GM19324 (cell line): ENCODE measurements around the gene MGAT5.
A peak's percentile ranks its signal among the peaks of the same experiment; 100 is the strongest.

Source experiments
- ATAC-seq: cut with Tn5 transposase; IDR thresholded peaks from one replicate; pipeline ENCODE4 v1.9.1; 2021; ENCODE audit warnings: mild to moderate bottlenecking, moderate library complexity; ENCODE audit not compliant: unreplicated experiment, low FRiP score

The MGAT5 gene, protein sequence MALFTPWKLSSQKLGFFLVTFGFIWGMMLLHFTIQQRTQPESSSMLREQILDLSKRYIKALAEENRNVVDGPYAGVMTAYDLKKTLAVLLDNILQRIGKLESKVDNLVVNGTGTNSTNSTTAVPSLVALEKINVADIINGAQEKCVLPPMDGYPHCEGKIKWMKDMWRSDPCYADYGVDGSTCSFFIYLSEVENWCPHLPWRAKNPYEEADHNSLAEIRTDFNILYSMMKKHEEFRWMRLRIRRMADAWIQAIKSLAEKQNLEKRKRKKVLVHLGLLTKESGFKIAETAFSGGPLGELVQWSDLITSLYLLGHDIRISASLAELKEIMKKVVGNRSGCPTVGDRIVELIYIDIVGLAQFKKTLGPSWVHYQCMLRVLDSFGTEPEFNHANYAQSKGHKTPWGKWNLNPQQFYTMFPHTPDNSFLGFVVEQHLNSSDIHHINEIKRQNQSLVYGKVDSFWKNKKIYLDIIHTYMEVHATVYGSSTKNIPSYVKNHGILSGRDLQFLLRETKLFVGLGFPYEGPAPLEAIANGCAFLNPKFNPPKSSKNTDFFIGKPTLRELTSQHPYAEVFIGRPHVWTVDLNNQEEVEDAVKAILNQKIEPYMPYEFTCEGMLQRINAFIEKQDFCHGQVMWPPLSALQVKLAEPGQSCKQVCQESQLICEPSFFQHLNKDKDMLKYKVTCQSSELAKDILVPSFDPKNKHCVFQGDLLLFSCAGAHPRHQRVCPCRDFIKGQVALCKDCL

DNA sequence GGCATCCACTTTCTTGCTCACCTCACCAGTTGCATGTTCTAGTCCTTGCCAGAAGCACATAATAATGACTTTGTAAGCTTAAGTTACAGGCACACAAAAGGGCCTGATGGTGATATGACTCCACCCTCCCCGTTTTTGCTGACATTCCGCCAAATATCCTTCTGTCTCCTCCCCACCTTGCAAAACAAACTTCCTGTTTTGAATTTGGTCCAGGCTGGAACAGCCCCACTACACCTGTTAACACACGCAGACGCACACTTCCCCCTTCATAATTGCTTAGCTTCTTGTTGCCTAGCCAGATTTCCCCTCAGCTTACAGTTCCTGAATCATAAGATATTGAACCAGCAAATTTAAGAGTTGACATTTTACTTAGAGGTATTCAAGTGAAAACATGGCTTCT, at the start of gene MGAT5:
Gene MGAT5, plus strand, starts transcription at position 269 of the 400 bp plus-strand sequence. CDS start 332 bp downstream, outside the sequence.
- no peak for ATAC-seq

DNA sequence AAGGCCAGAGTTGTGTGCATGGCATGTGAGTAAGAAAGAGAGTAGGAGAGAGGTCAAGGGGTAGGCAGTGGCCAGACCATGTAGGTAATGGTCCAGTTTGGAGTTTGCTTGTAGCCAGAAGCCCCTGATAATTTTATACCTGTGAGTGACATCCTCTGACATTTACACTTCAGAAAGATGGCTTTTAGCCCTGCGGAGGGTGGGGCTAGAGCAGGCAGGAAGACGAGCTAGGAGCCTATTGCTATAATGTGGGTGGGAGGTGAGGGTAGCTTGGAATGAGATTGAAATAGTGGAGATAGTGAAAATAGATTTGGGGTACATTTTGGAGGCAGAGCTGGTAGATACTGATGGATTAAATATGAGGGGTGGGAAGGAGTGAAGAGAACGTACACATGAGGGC, 48.8 kb upstream of the MGAT5 start:
- ATAC-seq: no peak

DNA sequence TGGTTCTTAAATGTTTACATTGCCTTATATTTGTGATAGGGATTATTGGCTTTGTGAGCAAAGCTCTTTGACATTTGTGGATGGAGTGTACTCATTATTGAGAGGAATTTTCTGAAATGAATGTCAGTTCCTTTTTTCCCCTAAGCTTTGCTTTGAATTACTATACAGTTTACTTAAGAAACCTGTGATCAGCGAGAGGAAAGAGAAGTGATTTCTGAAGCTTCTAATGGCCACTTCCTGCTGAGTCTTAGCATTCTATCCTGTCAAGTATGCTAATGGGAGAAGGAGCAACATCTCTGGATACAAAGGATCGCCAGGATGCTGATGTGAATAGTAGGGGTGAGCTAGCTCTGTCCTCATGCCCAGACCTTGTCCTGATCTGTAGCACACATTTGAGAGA, 47.8 kb upstream of the MGAT5 start:
- no peak for ATAC-seq

DNA sequence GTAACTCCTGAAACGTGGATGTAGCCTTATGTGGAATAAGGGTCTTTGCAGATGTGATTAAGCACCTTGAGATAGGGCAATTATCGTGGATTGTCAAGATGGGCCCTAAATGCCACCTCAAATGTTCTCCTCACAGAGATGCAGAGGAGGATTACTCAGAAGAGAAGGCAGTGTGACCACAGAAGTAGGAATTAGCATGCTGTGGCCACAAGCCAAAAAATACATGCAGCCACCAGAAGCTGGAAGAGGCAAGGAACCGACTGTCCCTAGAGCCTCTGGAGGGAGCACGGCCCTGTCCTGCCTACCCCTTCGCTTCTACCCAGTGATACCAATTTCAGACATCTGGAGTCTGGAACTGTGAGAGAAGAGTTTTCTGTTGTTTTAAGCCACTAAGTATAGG, 47.3 kb upstream of the MGAT5 start:
- ATAC-seq: no peak

DNA sequence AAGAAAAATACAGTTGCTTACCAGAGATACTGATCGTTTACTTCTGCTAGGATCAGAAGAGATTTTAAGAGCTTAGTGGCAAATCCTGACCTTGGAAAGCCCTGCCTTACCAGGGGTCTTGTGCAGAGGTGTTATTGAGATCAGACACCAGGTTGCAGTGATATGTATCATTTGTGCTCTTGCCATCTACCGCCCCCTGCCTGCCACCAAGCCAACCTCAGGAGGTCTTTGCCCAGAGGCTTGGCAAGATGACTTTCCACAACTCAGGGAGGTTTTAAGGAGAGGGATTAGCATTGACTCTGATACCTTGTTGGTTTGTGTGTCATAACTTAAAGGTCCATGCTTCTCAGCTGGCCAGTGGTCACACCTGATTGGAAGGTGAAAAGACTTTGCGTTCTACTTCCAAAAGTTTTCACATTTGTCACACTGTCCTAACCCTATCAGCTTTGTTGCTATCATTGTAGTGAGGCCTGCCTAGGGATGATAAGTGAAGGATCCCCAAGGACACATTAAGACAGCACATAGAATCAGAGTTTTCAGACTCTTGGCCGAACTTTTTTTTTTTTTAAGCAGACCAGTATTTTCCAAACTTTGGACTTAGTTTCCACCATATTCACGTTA, 46.2 kb upstream of the MGAT5 start:
- peak; percentile 60 for ATAC-seq

DNA sequence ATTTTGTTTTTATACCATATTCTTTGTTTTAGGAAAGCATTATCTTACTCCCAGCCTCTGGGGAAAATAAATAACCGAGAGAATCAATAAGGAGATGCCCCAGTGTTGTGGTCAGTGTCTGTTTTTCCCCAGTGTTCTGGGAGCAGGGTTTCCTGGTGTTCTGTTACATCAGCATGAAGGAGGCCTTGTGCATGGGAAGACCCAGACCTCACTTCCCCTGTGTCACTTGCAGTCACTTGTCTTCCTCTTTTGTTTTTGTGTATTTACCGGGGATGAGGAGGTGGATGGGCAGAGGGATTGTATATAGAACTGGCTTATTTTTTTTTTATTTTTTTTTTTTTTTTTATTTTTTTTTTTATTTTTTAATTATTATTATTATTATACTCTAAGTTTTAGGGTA, 45.0 kb upstream of the MGAT5 start:
- ATAC-seq: no peak

DNA sequence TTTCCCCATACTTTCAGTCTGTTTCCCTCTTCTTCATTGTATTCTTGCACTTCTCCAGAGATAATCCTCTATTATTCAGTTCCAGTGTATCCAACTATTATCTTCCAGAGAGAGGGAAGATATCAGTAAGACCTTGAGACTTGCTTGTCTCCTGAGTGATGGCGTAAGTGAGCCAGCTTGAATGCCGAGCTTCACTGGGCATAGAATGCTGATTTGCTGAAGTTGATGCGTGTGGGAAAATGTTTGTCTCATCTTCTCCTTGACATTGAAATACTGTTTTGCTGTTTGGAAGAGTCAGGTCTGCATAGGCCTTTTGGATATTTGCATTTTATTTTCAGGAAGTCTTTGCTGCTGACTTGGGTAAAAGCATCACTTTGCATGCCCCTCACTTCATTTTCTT, 41.1 kb upstream of the MGAT5 start:
- no peak for ATAC-seq

DNA sequence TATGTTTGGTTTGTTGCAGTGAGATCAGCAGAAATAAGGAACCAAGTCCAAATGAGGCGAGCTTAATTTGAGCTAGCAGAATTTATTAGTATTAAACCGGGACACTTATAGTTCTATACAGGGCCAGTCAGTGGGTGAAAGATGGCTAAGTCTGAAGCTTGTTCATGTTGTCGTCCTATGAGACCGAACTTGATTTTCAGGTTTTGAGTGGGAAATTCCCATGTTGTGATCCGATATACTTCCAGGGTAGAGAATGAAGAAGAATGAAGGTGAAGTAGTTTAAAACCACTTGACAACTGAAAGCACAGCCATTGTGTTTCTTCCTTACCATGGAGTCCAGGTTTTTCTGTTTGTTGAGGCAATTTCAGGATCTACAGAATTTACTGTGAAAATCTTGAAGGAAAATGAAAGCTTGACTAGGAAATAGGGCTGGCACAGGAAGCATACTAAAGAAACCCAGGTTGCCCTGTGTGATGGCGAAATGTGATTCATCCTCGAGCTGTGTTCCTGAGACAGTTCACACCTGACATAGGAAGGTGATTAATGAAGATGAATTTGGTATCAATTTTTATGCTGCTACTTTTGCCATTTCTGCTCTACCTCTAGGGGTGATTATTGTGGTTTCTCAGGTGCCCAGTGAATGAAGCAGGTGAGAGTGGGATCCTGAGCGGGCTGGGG, 37.6 kb upstream of the MGAT5 start:
- ATAC-seq: no peak

DNA sequence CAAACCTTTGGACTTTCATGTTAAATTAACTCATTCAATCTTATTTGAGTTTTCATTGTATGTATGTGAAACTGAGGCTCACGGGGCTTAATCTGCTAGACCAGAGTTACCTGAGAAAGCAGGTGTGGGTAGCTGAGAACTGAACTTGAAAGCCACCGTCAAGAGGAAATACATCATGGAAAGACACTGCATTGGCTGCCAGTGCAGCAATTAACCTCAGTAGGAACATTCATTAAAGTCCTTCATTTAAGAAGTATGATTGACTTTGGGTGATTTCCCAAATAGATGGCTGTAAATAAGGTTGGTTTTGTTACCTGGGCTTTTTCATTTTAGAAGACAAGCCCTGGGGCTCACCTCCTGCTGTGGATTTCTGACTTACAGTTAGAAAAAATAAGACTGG, 36.5 kb upstream of the MGAT5 start:
- no peak for ATAC-seq

DNA sequence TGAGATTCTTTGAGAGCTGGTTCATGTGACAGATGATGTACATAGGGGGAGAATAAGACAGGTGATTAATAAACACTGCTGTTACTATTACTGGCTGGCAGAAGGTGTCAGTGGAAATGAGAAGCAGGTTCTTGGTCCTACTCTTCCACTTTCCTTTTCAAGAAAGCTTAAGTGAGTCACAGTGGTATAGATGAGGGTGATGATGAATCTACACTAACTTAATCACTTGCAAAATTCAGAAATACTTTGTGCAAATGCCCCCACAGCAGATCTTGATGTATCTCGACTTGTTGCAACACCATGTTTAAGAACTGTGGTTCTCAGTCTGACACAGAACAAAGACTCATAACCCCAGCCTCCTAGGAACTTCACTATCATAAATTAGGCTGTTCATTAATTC, 35.9 kb upstream of the MGAT5 start:
- peak; percentile 58 for ATAC-seq

DNA sequence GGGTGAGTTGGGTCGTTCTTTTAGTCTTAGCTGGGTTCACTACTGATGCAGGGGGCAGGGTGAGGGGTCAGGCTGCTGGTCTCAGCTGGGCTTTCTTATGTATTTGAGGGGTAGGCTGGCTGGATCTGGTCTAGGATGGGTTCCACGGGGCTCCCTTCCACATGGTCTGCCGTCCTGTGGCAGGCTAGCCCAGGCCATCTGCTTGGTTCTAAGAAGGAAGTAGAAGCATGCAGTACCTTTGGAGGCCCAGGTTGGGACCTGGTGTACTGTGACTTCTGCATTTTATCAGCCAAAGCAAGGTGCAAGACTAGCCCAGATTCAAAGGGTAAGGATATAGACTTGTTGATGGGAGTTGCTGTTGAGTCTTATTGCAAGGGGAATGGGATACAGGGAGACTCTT, 35.5 kb upstream of the MGAT5 start:
- peak; percentile 31 for ATAC-seq

DNA sequence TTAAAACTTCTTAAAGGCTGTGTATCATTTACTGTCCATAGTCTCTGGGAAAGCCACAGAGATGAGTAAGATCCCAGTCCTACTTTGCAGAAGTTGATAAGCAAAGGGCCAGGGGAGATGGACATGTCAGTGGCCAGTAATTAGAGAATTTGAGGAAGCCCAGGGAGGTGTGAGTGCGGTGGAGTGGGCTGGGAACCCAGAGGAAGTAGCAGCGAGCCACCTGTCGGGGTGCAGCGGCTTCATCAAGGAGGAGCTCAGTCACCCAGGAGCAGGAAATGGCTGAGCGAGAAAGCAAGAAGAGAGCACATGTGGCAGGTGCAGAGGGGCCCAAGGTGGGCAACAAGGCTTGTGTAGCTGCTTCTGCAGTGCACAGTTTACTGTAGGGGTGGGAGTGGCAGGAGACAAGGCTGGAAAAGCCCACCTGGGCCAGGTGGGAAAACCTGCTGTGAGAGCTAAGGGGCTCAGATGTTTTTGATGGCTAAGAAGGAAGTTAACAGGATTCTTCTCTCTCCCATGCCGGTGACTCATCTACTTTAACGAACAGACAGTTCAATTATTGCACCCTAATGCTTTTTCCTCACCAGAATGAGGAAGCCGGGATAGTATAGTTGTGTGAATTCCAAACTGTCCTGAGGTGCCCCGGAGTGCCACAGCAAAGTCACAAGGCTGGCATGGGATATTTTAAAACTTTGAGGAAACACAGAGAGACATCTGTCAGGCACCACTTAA, 34.8 kb upstream of the MGAT5 start:
- no peak for ATAC-seq

DNA sequence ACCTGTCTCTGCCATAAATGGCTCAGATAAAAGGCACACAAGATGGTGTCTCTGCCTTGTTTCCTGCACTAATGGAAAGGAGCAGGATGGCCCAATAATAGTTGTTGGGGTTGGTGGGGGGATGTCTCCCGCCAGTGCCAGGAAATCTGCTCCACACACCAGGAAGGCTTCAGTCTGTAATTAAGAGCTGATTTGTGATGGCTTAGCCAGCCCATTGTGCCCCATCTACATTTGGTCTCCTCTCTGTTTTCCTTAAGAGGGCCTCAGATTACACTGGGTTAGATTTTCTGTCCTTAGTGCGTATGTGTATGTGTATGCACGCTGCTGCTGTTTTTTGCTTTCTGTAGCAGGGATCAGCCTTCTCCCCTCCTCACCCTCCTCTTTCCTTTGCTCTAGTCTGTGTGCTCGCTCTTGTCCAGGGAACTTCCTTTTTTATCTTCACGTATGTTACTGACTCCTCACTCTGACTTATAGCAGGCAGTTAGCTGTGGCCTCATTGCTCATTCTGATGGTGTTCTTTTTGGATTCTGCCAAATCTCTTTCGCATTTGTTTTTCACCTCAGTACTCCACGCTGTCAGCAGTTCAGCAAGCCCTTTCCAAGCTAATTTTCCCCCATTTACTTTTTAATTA, 33.4 kb upstream of the MGAT5 start:
- ATAC-seq: no peak

DNA sequence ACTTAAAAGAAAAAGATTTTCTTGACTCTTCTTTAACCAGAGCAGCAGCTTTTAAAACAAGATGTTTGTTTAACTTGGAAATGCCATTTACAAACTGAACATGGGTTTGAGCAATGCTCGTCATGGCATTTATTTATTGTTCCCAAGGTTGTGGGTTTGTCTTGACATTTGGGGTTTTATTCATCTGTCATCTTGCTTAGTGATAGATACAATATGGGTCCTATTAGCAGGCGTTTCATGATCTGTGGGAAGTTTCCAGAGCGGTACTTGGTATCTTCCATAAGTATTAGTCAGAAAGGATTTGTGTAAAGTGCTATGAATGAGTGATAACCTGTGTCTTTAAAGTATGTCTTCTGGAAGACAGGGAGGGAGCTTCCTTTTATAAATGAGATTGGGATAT, 29.9 kb upstream of the MGAT5 start:
- no peak for ATAC-seq

DNA sequence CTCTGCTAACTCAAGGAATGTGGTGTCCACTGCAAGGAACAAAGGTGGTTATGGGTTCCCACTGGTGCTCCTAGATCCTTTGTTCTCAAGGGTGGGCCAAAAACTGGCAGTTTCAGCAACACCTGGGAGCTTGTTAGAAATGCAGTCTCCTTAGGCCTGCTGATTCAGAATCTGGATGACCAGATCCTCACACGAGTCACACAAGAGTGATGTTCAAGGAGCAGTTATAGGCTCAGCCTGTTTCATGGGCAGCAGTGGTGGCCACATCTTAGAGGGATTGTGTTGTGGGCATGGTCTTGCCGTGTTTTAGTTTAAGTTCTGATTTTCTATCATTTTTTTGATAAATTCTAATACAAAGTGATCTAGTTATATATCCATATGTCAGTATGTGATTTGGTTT, 28.7 kb upstream of the MGAT5 start:
- ATAC-seq: no peak

DNA sequence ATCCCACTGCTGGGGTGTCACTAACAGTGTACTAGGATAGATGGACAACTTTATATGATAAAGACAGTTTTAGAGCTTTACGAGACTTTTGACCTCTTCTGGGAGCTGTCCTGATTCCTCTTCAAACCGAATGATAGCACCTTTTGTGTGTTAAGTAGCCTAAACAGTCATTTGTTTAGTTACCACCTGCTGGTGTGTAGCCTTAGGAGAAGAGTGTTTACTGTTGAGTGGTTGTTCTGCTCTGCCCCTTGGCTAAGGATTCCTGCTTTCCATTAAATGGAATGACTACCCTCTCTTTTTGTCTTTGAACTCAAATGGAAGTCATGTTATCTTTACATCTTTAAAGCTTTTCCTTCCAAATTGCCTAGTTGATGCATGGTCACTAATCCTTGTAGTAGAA, 28.0 kb upstream of the MGAT5 start:
- no peak for ATAC-seq

DNA sequence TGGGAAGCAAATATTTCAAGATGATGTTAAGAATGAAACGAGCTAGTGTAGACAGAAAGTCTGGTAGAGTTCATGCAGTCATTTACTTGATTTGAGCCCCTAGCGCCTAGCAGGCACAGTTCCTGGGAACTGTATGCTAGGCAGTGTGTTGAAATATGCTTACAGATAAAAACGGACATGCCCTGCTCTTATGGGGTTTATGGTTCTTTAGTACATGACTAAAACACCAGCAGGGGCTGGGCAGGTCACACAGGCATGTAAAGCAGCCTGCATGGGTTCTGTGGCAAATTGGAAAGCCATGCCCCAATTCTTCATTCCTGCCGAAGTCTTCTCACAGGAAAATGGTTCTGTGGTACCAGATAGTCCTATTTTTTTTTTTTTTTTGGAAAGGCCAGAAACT, 27.3 kb upstream of the MGAT5 start:
- ATAC-seq: no peak

DNA sequence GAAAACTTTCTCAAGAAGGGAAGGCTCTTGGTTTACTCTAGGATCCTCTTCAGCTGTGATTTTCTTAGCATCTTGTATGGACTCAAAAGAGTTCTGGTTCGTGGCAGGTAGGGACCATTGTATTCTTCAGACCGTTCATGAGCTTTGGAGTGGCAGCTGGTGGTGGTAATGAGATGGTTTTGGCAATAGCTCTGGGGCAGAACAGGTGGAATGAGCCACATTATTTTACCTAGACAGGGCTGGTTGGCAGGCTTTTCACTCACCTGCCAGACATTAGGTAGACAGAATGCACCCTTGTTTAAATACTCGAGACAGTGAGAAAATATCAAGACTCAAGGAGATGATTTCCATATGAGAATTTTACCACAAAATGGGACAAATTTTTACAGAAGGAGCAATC, 26.2 kb upstream of the MGAT5 start:
- ATAC-seq: no peak

DNA sequence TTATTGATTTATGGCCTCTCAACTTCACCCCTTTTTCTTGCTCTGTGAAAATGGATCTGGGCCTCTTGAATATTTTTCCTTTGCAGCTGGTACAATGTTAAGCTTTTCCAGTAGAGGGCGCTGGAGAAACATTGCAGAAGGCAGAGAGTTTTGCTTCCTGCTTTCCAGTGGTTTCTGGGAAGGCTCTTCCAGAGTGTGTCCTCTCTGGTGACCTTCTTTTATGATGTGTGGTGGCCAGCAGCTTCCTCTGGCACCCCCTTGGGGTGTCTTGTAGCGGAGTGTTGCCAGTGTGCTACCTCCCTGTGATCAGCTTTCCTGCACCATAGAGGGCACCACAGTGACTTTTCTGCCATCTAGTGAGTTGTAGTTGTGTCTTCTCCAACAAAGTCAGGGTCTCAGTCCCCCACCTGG, 25.4 kb upstream of the MGAT5 start:
- ATAC-seq: no peak

DNA sequence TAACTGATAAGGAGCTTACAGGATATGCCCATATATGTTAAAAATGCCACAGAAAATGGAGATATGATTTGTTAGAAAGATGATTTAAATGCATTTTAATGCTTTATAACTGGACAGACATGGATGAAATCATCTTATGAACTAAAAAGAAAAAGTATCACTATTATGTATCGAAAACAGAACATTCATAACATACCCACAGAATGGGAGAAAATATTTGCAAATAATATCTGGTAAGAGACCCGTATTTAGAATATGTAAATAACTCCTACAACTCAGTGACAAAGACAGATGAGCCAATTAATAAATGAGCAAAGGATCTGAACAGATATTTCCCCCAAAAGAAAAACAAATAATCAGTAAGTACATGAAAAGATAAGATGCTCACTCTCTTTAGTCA, 24.3 kb upstream of the MGAT5 start:
- ATAC-seq: no peak
